Measurements from ENCODE around the gene COQ6.

DNA sequence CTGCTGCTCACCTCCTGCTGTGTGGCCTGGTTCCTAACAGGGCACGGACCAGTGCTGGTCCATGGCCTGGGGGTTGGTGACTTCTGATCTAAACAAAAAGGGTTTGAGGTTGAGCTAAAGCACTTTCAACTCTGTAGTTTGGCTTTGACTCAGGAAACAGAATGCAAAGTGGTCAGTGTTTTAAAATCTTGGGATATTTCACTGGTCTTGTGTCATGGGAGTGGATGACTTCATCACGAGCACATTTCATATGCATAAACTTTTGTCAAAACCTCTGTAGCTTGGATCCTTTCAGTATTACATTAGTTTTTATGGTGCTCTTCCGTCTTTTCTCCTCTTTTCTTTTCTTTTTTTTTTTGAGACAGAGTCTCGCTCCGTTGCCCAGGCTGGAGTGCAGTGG is 25.8 kb upstream of the COQ6 start:
- TF ChIP-seq, protein P1, sequence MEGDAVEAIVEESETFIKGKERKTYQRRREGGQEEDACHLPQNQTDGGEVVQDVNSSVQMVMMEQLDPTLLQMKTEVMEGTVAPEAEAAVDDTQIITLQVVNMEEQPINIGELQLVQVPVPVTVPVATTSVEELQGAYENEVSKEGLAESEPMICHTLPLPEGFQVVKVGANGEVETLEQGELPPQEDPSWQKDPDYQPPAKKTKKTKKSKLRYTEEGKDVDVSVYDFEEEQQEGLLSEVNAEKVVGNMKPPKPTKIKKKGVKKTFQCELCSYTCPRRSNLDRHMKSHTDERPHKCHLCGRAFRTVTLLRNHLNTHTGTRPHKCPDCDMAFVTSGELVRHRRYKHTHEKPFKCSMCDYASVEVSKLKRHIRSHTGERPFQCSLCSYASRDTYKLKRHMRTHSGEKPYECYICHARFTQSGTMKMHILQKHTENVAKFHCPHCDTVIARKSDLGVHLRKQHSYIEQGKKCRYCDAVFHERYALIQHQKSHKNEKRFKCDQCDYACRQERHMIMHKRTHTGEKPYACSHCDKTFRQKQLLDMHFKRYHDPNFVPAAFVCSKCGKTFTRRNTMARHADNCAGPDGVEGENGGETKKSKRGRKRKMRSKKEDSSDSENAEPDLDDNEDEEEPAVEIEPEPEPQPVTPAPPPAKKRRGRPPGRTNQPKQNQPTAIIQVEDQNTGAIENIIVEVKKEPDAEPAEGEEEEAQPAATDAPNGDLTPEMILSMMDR (IDR thresholded peaks at IDR 0.05) = no peak
- no peak for TF ChIP-seq EZH2phosphoT487 (IDR thresholded peaks at IDR 0.05)
- no peak for TF ChIP-seq EZH2 (IDR thresholded peaks at IDR 0.05)
